Activated T-helper 1 cell treated with anti-CD3 and anti-CD28 coated beads, Interleukin-12 subunit alpha, Interleukin-12 subunit beta, Interleukin-2, Interleukin-4 antibody, amounts not matched to agents 30 ng/mL and 10 ng/mL and 1 ng/mL, durations not matched to agents 14 hours and 24 hours and 36 hours (primary cell): ENCODE data around the gene PRR19. TPM values are rescaled to one million over a fixed set of nuclear protein-coding genes. Genes with fewer than 3 reads are reported as not detected.
A peak's percentile ranks its signal among the peaks of the same experiment; 100 is the strongest.

Experiments
- DNase-seq: peaks from one replicate; pipeline ENCODE4 v3.0.0; 2021; ENCODE audit warnings: low spot score
- H3K27ac Mint-ChIP-seq: one replicate; pipeline ENCODE4 v1.8.0; 2021; ENCODE audit warnings: mild to moderate bottlenecking, mixed read lengths
- H3K27me3 Mint-ChIP-seq: one replicate; pipeline ENCODE4 v1.8.0; 2022; ENCODE audit warnings: mild to moderate bottlenecking, moderate library complexity, mixed read lengths; ENCODE audit not compliant: insufficient read depth
- H3K36me3 Mint-ChIP-seq: one replicate; pipeline ENCODE4 v1.8.0; 2021; ENCODE audit warnings: low read depth, mixed read lengths
- H3K4me1 Mint-ChIP-seq: one replicate; pipeline ENCODE4 v1.8.0; 2021; ENCODE audit warnings: low read depth, mixed read lengths
- H3K4me3 Mint-ChIP-seq: one replicate; pipeline ENCODE4 v1.8.0; 2021; ENCODE audit warnings: mild to moderate bottlenecking, moderate library complexity, mixed read lengths
- H3K9me3 Mint-ChIP-seq: one replicate; pipeline ENCODE4 v1.8.0; 2021; ENCODE audit warnings: mixed read lengths
- intact Hi-C: fragments of 100-400 bp; cut with micrococcal nuclease; formaldehyde crosslinking; loops from one replicate; pipeline ENCODE4 v1.15.1; 2024
- total RNA-seq: library from RNA; stranded (reverse); gene quantifications from 2 replicates; pipeline ENCODE4 v1.2.3, GENCODE V29; 2022

The PRR19 gene
- total RNA-seq, 1 donor from 2014 or later, result 1.4 TPM

GRCh38 chr19:42290136-42290522 lies 11.8 kb upstream of the PRR19 start:
- H3K4me1 Mint-ChIP-seq, result peaks cover 11% of the 10 kb centered on the region
- H3K4me3 Mint-ChIP-seq, result no peak overlapping the region
- intact Hi-C loops, result no loop called here
- H3K36me3 Mint-ChIP-seq, result peaks cover 14% of the 10 kb centered on the region
- DNase-seq, result no peak
- no peaks in the 10 kb centered on the region for H3K27me3 Mint-ChIP-seq
- no peaks in the 10 kb centered on the region for H3K9me3 Mint-ChIP-seq
- H3K27ac Mint-ChIP-seq, result no peak overlapping the region

GRCh38 chr19:42290523-42291434 lies 11.2 kb upstream of the PRR19 start:
- H3K27ac Mint-ChIP-seq, result no peak overlapping the region
- H3K4me3 Mint-ChIP-seq, result no peak overlapping the region
- no peaks in the 10 kb centered on the region for H3K9me3 Mint-ChIP-seq
- H3K36me3 Mint-ChIP-seq, result peaks cover 17% of the 10 kb centered on the region
- intact Hi-C loops, result no loop called here
- no peak for DNase-seq
- H3K4me1 Mint-ChIP-seq, result peaks cover 5% of the 10 kb centered on the region
- H3K27me3 Mint-ChIP-seq, result no peaks in the 10 kb centered on the region

- DNase-seq, result no peak
- H3K27ac Mint-ChIP-seq, result no peak overlapping the region
- intact Hi-C loops, result no loop called here
Observed at GRCh38 chr19:42291435-42291810, 10.5 kb upstream of the PRR19 start.

GRCh38 chr19:42292042-42292960 lies 9.6 kb upstream of the PRR19 start:
- intact Hi-C loops, result no loop called here
- H3K27ac Mint-ChIP-seq, result no peak overlapping the region
- no peaks in the 10 kb centered on the region for H3K27me3 Mint-ChIP-seq
- H3K4me3 Mint-ChIP-seq, result no peak overlapping the region
- H3K9me3 Mint-ChIP-seq, result no peaks in the 10 kb centered on the region
- H3K4me1 Mint-ChIP-seq, result no peaks in the 10 kb centered on the region
- H3K36me3 Mint-ChIP-seq, result peaks cover 17% of the 10 kb centered on the region
- no peak for DNase-seq

More at GRCh38 chr19:42291435-42291810, 10.5 kb upstream of the PRR19 start:
- Mint-ChIP-seq H3K27me3 (no peaks in the 10 kb centered on the region), H3K4me3 (no peak overlapping the region), H3K4me1 (no peaks in the 10 kb centered on the region), H3K9me3 (no peaks in the 10 kb centered on the region), H3K36me3 (peaks cover 17% of the 10 kb centered on the region)

DNA sequence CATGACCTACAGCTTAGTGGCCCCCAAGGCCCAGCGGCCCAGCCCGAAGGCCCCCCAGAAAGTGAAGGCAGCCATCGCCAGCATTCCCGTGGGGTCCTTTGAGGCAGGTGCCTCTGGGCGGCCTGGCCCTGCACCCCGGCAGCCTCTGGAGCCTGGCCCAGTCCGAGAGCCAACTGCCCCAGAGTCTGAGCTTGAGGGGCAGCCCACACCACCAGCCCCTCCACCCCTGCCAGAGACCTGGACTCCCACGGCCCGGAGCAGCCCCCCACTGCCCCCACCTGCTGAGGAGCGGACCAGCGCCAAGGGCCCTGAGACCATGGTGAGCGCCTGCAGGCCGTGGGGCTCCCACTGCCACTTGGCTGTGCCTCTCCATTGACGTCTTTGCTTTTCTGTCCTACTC lies 9.0 kb upstream of the PRR19 start:
- Mint-ChIP-seq H3K4me3 (no peak overlapping the region), H3K4me1 (no peaks in the 10 kb centered on the region), H3K9me3 (no peaks in the 10 kb centered on the region), H3K27ac (no peak overlapping the region), H3K27me3 (no peaks in the 10 kb centered on the region), H3K36me3 (peaks cover 17% of the 10 kb centered on the region)
- intact Hi-C loops, result no loop called here
- no peak for DNase-seq

DNA sequence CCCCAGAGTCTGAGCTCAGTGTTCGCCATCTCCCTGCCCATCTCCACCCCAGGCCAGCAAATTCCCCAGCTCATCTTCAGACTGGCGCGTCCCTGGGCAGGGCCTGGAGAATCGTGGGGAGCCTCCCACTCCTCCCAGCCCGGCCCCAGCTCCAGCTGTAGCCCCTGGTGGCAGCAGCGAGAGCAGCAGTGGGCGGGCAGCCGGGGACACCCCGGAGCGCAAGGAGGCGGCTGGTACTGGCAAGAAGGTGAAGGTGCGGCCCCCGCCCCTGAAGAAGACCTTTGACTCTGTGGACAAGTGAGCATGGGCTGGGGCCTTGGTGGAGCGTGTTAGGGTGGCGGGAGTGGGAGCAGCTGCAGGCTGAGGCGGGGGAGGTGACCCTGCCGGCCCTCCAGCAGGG lies 8.4 kb upstream of the PRR19 start:
- Mint-ChIP-seq H3K4me1 (no peaks in the 10 kb centered on the region), H3K9me3 (no peaks in the 10 kb centered on the region), H3K27ac (no peak overlapping the region), H3K36me3 (peaks cover 14% of the 10 kb centered on the region), H3K27me3 (no peaks in the 10 kb centered on the region), H3K4me3 (no peak overlapping the region)
- DNase-seq, result no peak
- intact Hi-C loops, result no loop called here

DNA sequence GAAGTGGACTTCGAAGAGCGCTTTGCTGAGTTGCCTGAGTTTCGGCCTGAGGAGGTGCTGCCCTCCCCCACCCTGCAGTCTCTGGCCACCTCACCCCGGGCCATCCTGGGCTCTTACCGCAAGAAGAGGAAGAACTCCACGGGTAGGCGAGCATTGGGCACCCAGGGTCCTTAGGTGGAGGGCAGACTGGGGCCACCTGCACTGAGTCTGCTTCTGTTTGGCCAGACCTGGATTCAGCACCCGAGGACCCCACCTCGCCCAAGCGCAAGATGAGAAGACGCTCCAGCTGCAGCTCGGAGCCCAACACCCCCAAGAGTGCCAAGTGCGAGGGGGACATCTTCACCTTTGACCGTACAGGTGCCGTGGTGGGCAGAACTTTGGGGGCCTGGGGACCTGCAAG lies 8.0 kb upstream of the PRR19 start:
- H3K9me3 Mint-ChIP-seq, result no peaks in the 10 kb centered on the region
- intact Hi-C loops, result no loop called here

DNA sequence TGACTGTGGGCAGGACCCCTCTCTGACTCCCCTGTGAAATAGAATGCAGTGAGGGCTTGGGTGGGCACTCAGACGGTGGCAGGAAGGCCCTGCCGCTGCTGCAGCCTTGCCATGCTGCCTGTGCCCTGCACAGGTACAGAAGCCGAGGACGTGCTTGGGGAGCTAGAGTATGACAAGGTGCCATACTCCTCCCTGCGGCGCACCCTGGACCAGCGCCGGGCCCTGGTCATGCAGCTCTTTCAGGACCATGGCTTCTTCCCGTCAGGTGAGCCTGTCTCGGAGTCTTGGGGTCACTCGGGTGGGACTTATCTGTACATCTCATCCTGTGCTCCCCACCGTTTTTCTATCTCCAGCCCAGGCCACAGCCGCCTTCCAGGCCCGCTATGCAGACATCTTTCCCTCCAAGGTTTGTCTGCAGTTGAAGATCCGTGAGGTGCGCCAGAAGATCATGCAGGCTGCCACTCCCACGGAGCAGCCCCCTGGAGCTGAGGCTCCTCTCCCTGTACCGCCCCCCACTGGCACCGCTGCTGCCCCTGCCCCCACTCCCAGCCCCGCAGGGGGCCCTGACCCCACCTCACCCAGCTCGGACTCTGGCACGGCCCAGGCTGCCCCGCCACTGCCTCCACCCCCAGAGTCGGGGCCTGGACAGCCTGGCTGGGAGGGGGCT lies 7.3 kb upstream of the PRR19 start:
- intact Hi-C loops, result no loop called here
- no peaks in the 10 kb centered on the region for H3K9me3 Mint-ChIP-seq
- H3K27ac Mint-ChIP-seq, result no peak overlapping the region
- no peaks in the 10 kb centered on the region for H3K27me3 Mint-ChIP-seq
- H3K4me1 Mint-ChIP-seq, result no peaks in the 10 kb centered on the region
- no peak for DNase-seq
- H3K36me3 Mint-ChIP-seq, result peaks cover 12% of the 10 kb centered on the region
- no peak overlapping the region for H3K4me3 Mint-ChIP-seq

More for the DNA sequence above, 8.0 kb upstream of the PRR19 start:
- Mint-ChIP-seq H3K4me3 (no peak overlapping the region), H3K27ac (no peak overlapping the region), H3K36me3 (peaks cover 14% of the 10 kb centered on the region), H3K4me1 (no peaks in the 10 kb centered on the region), H3K27me3 (no peaks in the 10 kb centered on the region)
- DNase-seq, result no peak

DNA sequence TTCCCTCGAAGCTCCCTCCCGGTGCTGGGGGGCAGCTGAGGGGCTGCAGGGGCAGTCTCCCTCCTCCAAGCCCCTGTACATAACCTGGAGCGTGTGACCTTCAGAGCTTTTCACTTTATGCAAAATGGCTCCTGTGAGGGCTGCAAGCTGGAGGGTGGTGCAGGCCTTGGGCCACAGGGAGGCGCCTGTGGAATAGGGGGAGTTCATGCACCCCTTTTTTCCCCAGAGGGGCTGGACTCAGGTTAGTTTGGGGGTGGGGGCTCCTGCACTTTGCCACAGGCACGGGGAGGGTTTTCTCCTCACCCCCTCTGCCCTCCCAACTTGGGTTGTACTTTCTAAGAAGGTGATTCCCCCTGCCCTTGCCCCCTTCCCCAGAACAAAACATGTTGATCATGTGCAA lies 6.6 kb upstream of the PRR19 start:
- no peak for DNase-seq
- intact Hi-C loops, result no loop called here
- peaks cover 17% of the 10 kb centered on the region for H3K36me3 Mint-ChIP-seq
- no peak overlapping the region for H3K27ac Mint-ChIP-seq
- H3K27me3 Mint-ChIP-seq, result no peaks in the 10 kb centered on the region
- no peaks in the 10 kb centered on the region for H3K4me1 Mint-ChIP-seq
- H3K9me3 Mint-ChIP-seq, result no peaks in the 10 kb centered on the region
- no peak overlapping the region for H3K4me3 Mint-ChIP-seq

GRCh38 chr19:42295831-42296525 lies 6.0 kb upstream of the PRR19 start:
- Mint-ChIP-seq H3K9me3 (no peaks in the 10 kb centered on the region), H3K4me3 (no peak overlapping the region), H3K27me3 (no peaks in the 10 kb centered on the region), H3K36me3 (peaks cover 17% of the 10 kb centered on the region), H3K4me1 (no peaks in the 10 kb centered on the region), H3K27ac (peak overlapping the region; percentile 3)
- DNase-seq, result peak; percentile 78
- intact Hi-C loops, result loop anchor here (1.0 kb wide), 3 partner anchors 52 to 188 kb away; no protein-coding TSS in a partner anchor

GRCh38 chr19:42297039-42297438 lies 4.9 kb upstream of the PRR19 start:
- Mint-ChIP-seq H3K36me3 (peaks cover 12% of the 10 kb centered on the region), H3K4me3 (no peak overlapping the region), H3K27ac (peak overlapping the region; percentile 37), H3K4me1 (no peaks in the 10 kb centered on the region), H3K27me3 (no peaks in the 10 kb centered on the region), H3K9me3 (no peaks in the 10 kb centered on the region)
- DNase-seq, result no peak
- intact Hi-C loops, result no loop called here

GRCh38 chr19:42303101-42303464 lies 1.2 kb downstream of the PRR19 start:
- Mint-ChIP-seq H3K36me3 (peaks cover 4% of the 10 kb centered on the region), H3K27me3 (peaks cover 2% of the 10 kb centered on the region), H3K9me3 (no peaks in the 10 kb centered on the region), H3K27ac (peak overlapping the region; percentile 89), H3K4me1 (peaks cover 14% of the 10 kb centered on the region), H3K4me3 (peak overlapping the region; percentile 88)
- intact Hi-C loops, result no loop called here
- no peak for DNase-seq
